A549 (cell line): ENCODE results near the gene NEURL1.

Experiments
- BCL3 ChIP-seq: fragments of >200 bp; sonication (Bioruptor Twin); formaldehyde crosslinking; IDR thresholded peaks from 3 replicates; pipeline ENCODE4 v1.6.1; 2016
- CBX2 ChIP-seq: fragments of 200-600 bp; sonication (generic); IDR thresholded peaks from 2 replicates; pipeline ENCODE4 v1.6.1; 2016; ENCODE audit warnings: low read depth, mild to moderate bottlenecking, borderline replicate concordance
- CTCF ChIP-seq: fragments of >200 bp; sonication (Bioruptor Twin); formaldehyde crosslinking; IDR thresholded peaks from 3 replicates; pipeline ENCODE4 v1.5.1; 2016
- EP300 ChIP-seq, 2 experiments: fragments of >200 bp; sonication (Bioruptor Twin); formaldehyde crosslinking; IDR thresholded peaks; 2 replicates in 1 of 2; 3 replicates in 1 of 2; pipeline ENCODE4 v1.6.1; 2016 to 2017
- HOXB13 ChIP-seq: fragments of 250-450 bp; sonication (Bioruptor Pico); IDR thresholded peaks from 2 replicates; pipeline ENCODE4 v1.5.0; 2020; ENCODE audit warnings: low read depth, mild to moderate bottlenecking, moderate library complexity
- MYC ChIP-seq: IDR thresholded peaks from 2 replicates; pipeline ENCODE4 v1.6.1; 2012; ENCODE audit warnings: mild to moderate bottlenecking, inconsistent platforms, low read length, improper control_type of control experiment, borderline replicate concordance
- NR3C1 ChIP-seq: fragments of >200 bp; sonication (Bioruptor Twin); formaldehyde crosslinking; IDR thresholded peaks from 3 replicates; pipeline ENCODE4 v1.6.1; 2017
- POLR2A ChIP-seq: IDR thresholded peaks from 2 replicates; pipeline ENCODE4 v1.6.1; 2012; ENCODE audit warnings: mild to moderate bottlenecking, low read length
- REST ChIP-seq: fragments of 200-600 bp; sonication (generic); IDR thresholded peaks from 2 replicates; pipeline ENCODE4 v1.6.1; 2016; ENCODE audit warnings: antibody characterized with exemption, mild to moderate bottlenecking, moderate library complexity
- RFX5 ChIP-seq: fragments of 450-650 bp; IDR thresholded peaks from 2 replicates; pipeline ENCODE4 v1.7.1; 2014; ENCODE audit warnings: antibody characterized with exemption, mild to moderate bottlenecking, moderate library complexity
- RNF2 ChIP-seq: fragments of 200-600 bp; sonication (generic); IDR thresholded peaks from 2 replicates; pipeline ENCODE4 v1.6.1; 2016; ENCODE audit warnings: low read depth, mild to moderate bottlenecking, antibody characterized with exemption, moderate library complexity, borderline replicate concordance
- SREBF2 ChIP-seq: fragments of 450-650 bp; IDR thresholded peaks from 2 replicates; pipeline ENCODE4 v1.6.1; 2014; ENCODE audit warnings: mild to moderate bottlenecking, moderate library complexity
- USF2 ChIP-seq: fragments of 450-650 bp; IDR thresholded peaks from 2 replicates; pipeline ENCODE4 v1.6.1; 2014; ENCODE audit warnings: antibody characterized with exemption
- ZNF302 ChIP-seq: fragments of 250-450 bp; sonication (Bioruptor Pico); IDR thresholded peaks from 2 replicates; pipeline ENCODE4 v1.9.0; 2021; ENCODE audit warnings: inconsistent platforms, mild to moderate bottlenecking, moderate library complexity

GRCh38 chr10:103551619-103552602, 58.4 kb downstream of the NEURL1 start:
- TF ChIP-seq CTCF (no peak), SREBF2 (no peak), ZNF302 (no peak), MYC (no peak), NR3C1 (no peak), RFX5 (no peak), POLR2A (no peak), EP300 (IDR thresholded peaks at IDR 0.05) (no peak), BCL3 (no peak), RNF2 (no peak), USF2 (no peak), HOXB13 (CRISPR knock-in tag) (no peak), CBX2 (no peak), REST (no peak)
